Glomerular visceral epithelial cell (primary cell): ENCODE results near the gene ERBB4.
A peak's percentile ranks its signal among the peaks of the same experiment; 100 is the strongest.
"Not testable (repeated sequence)": the region's sequence is repeated elsewhere in the genome, so short reads cannot be mapped to it uniquely, and the experiment has no call there.

Source experiments
- DNase-seq: peaks from one replicate; pipeline ENCODE4 v3.0.0-alpha.2; 2016; ENCODE audit errors: extremely low spot score

The ERBB4 gene

DNA sequence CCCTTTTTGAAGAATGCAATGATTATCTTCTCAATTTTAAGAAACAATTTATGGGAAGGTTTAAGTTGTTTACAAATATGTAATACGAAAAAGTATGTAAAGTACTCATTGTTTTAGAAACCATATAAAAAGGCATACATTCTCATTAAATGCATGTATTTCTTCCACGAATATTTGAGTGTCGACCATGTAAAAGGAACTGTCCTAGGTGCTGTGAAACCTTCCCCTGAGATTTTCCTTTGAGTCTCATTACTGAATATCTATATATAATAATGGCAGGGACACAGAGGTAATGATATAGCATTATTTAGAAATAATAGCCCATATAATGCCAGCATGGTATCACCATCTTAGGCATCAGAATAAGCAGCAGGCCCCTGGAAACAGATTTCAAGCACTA lies 239.3 kb downstream of the ERBB4 start:
- DNase-seq = no peak

DNA sequence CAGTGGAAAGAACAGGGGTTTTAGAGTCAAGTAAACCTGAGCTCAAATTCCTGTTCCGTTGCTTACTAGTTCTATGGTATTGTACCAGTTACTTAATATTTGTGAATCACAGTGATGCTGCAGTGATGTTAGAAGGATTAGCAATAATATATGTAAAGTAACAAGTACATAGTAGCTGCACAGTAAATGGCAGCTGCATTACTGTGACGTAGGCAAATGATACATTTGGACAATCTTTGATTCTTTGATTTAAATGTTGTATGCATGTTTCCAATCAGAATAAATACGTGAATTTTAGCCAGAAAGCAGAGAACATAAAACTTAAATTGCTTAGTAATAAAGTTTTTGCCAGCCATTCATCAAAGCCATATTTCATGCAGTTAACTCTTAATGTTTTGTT lies 243.0 kb downstream of the ERBB4 start:
- no peak for DNase-seq

DNA sequence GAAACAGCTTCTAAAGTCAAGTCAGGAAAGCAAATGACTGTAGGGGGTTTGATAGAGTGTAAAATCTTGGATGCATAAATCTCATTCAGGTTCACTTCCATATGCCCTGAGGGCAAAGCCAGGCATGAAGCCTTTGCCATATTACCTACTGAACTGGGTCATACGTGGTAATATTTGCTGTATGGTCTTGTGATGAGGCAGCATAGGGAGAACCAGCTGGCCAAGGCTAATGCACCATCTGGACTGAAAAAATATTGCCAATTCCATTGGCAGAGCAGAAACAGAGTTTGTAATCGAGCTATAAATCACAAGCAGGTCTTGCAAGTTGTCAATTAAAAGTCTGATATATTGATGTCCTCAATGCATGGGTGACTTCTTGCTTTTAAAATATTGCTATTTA lies 243.8 kb downstream of the ERBB4 start:
- DNase-seq = no peak

DNA sequence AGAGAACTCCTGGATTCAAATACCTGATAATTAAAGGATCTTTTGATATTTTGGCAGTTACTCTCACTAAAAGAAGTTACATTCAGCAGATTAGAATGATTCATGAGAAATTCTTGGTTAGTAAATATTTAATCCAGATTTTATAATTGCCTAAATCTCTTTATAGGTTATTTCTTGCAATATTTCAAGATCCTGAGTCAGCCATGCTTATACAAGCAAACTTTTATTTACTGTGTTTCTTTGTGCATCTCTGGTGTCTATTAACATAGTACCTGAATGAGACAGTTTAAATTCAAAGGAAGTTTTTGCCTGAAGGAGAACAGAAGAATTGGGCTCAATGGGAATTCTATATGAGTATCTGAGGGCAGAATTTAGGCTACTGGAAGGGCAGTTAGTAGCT lies 249.3 kb downstream of the ERBB4 start:
- no peak for DNase-seq

- DNase-seq = no peak
These were observed 250.3 kb downstream of the ERBB4 start for GRCh38 chr2:212288308-212288707.

DNA sequence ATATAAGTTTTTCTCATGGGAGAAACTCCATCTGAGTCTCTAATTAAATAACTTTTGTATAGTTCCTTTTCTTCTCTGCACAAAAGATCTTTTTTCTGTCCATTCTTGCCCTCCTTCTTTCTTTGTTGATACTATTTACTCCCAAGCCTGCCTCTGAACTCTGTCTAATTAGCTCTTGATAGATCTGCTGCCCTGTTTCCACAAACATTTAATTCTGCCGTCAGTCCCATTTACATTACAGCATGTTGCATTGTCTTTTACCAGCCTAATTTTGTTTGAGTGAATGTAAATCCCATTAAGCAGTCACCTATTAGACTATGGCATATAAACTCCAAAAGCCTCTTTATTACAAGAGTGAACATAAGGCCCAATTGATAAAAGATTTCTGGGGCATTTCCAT lies 254.4 kb downstream of the ERBB4 start:
- DNase-seq = no peak

GRCh38 chr2:212282671-212283261 lies 255.8 kb downstream of the ERBB4 start:
- no peak for DNase-seq

GRCh38 chr2:212276813-212277212 lies 261.8 kb downstream of the ERBB4 start:
- no peak for DNase-seq

GRCh38 chr2:212274215-212274614 lies 264.4 kb downstream of the ERBB4 start:
- no peak for DNase-seq

DNA sequence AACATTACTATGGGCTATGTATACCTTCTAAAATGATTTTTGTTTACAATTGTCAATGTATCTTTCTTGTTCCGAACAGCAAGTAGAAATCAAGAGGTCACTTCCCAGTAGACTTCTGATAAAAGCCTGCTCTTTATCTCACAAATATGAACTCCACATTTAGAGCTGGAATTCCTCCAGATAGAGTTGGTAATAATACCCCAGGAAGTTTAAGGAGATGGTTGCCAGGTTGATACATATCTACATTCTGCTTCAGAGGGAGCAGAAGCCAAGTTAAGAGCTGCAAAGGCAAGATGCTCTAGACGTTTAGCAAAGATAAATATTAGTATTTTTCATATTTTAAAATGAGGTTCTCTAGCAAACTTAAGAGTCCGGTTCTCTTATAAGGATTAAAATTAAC lies 267.0 kb downstream of the ERBB4 start:
- no peak for DNase-seq

- DNase-seq = no peak
These were observed 269.6 kb downstream of the ERBB4 start for GRCh38 chr2:212269005-212269404.

DNA sequence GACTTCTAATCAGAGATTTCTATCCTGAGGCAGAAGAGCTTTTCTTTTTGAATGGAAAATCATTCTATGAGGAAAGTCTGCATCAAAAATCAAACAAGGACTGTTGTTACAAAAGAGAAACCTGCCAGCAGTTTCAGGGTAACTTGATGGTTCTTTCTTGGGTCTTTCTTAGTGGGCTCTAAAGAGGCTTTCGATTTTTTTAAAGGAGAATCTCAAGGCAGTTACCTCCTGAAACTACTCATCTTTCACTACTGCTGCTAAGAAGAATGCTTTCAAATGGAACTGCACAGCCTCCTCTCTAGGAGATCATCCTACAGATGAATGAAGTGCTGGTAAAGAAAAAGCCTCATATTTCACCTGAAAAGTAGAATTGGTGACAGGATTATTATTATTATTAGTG lies 272.3 kb downstream of the ERBB4 start:
- no peak for DNase-seq

- DNase-seq = no peak
These were observed 272.8 kb downstream of the ERBB4 start for GRCh38 chr2:212265777-212266176.

- no peak for DNase-seq
These were observed 274.4 kb downstream of the ERBB4 start for GRCh38 chr2:212264187-212264586.

DNA sequence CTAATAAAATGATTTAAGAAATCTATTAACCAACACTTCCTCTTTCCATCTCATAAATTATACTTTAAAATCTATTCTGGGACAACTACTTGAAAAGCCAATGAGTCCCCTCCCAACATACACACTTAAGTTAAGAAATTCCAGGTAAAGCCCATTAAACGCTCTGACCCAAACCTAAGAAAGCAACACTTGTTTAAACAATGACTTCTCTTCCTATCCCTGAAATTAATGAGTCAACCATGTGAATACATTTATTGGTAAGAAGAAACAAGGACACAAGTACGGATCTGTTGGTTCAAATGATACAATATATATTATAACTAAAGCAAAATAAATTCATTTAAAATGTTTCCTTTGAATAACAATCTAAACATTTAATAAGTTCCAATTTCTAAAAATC lies 279.4 kb downstream of the ERBB4 start:
- no peak for DNase-seq

DNA sequence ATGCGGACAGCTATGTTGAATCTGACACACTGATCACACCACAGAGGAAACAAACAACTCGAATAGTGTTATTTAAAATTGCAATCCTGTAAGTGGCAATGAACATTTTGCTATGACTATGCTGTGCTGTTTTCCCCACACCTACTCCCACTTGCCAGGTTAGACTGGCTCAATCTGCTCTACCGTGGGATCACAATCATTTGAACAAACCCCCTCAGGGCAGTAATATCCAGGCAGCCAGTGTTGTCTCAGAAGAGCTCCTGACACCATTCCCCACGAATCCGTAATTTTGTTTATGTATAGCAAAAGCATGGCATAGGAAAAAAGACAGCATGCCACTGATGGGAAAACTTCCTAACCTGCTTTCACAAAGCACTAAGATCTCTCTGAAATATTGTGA lies 284.3 kb downstream of the ERBB4 start:
- no peak for DNase-seq

GRCh38 chr2:212249451-212249850 lies 289.2 kb downstream of the ERBB4 start:
- DNase-seq = peak; percentile 6

DNA sequence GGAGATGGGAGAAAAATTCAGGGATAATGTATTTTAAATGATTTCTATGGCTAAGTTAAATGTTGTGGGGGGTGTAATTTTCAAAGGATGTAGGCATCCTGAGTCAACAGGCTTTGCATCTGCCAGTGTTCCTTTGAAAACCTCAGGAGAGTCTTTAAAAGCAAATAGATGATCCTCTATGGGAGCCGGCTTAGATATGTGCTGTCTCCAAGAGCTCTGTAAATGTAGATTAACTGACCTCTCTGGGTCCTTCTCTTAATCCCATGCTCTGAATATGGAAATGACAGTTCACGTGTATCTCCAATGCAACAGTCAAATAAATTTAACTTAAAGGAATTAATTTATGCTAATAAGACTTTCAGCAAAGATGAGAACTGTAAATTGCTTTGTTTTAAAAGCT lies 292.7 kb downstream of the ERBB4 start:
- no peak for DNase-seq

GRCh38 chr2:212242724-212243123 lies 295.9 kb downstream of the ERBB4 start:
- no peak for DNase-seq

DNA sequence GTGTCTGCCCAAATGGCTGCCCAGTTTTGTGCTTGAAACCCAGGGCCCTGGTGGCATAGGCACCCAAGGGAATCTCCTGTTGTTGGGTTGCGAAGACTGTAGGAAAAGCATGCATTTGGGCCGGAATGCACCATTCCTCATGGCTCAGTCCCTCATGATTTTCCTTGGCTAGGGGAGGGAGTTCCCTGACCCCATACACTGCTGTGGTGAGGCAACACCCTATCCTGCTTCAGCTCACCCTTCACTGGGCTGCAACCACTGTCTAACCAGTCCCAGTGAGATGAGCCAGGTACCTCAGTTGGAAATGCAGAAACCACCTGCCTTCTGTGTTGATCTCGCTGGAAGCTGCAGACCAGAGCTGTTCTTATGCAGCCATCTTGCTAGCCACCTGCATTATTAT lies 300.4 kb downstream of the ERBB4 start:
- not testable (repeated sequence) for DNase-seq

DNA sequence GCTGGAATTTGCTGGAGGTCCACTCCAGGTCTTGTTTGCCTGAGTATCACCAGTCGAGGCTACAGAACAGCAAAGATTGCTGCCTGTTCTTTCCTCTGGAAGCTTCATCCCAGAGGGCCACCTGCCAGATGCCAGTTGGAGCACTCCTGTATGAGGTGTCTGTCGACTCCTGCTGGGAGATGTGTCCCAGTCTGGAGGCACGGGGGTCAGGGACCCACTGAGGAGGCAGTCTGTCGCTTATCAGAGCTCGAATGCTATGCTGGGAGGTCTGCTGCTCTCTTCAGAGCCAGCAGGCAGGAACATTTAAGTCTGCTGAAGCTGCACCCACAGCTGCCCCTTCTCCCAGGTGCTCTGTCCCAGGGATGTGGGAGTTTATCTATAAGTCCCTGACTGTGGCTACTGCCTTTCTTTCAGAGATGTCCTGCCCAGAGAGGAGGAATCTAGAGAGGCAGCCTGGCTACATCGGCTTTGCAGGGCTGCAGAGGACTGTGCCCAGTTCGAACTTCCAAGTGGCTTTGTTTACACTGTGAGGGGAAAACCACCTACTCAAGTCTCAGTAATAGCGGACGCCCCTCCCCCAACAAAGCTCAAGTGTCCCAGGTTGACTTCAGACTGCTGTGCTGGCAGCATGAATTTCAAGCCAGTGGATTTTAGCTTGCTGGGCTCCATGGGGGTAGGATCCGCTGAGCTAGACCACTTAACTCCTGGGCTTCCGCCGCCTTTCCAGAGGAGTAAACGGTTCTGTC lies 301.1 kb downstream of the ERBB4 start:
- no peak for DNase-seq

GRCh38 chr2:212228743-212229171 lies 309.8 kb downstream of the ERBB4 start:
- no peak for DNase-seq

DNA sequence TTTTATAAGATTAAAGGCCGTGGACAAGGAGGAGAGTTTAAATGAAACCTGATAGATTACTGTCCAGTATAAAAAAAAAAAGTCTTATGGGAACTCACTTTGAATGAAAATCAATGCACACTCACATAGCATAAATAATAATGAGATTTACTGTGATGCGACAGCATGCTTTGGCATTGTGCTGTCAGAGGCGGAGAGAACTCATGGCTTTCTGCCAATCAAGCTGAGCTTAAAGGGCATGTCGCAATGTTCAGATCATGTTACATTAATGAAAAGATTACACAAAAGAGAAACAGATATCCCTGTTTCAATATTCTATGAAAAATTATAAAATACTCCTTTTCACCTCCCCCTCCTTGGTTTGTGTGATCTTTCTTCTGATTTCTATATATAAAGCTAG lies 310.8 kb downstream of the ERBB4 start:
- peak; percentile 41 for DNase-seq

DNA sequence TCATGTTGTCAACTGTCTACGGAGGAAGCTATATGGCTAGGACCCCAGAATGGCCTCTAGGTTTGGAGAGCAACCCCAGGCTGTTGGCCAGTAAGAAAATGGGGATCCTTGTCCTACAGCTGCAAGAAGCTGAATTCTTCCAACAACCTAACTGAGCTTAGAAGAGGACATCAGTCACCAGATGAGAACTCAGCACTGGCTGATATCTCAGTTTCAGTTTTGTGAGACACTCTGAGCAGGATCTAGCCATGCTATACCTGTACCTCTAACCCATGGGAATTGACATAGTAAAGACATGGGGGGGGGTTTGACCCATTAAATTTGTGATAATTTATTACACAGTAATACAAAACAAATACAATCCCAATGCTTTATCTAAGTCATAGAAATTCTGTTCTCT lies 312.5 kb downstream of the ERBB4 start:
- DNase-seq = no peak
